HepG2 (cell line): Measurements from ENCODE around the gene TEAD3. TPM values are rescaled to one million over a fixed set of nuclear protein-coding genes. Genes with fewer than 3 reads are reported as not detected.

Experiments used
- ATAC-seq: fragments of 200-7000 bp; cut with Tn5 transposase; 3 replicates; pipeline ENCODE4 v1.9.1; 2020; ENCODE audit warnings: mild to moderate bottlenecking, moderate library complexity
- BruUV-seq: library from RNA; stranded (reverse); fragments of 400-500 nt; replicated peaks from 2 replicates; lab custom pipeline; 2021; lab: Mats Ljungman, UMichigan
- CTCF ChIA-PET: fragments of 300-600 bp; formaldehyde crosslinking; extraction: SDS; loops from one replicate; lab custom pipeline; 2021; ENCODE audit warnings: low total read pairs, inconsistent platforms, low intra/inter-chr PET ratio; lab: Yijun Ruan, JAX
- POLR2A ChIA-PET: fragments of 350-600 bp; sonication (Branson Sonifier 250); formaldehyde crosslinking; loops from one replicate; lab custom pipeline; 2020; ENCODE audit warnings: antibody characterized with exemption, inconsistent platforms; lab: Yijun Ruan, JAX
- DNase-seq: peaks from one replicate; pipeline ENCODE4 v3.0.0-alpha.2; 2015; ENCODE audit warnings: low spot score
- FAIRE-seq: peaks from 3 replicates; lab custom pipeline; 2011; peaks lifted over from hg19 to GRCh38; lab: Jason Lieb, UNC
- H2AFZ ChIP-seq: one replicate; pipeline ENCODE4 v1.6.1; 2011; ENCODE audit warnings: low read length, inconsistent platforms
- H3K27ac ChIP-seq: fragments of 300-600 bp; 3 replicates; pipeline ENCODE4 v1.8.0; 2011; ENCODE audit warnings: mixed run types, mild to moderate bottlenecking, mixed read lengths, low read length, inconsistent platforms; ENCODE audit not compliant: insufficient read depth; ENCODE audit errors: extremely low read length
- H3K27me3 ChIP-seq, 2 experiments: fragments of 200-600 bp in 1 of 2; 2 replicates in 1 of 2; 3 replicates in 1 of 2; pipeline versions ENCODE4 v1.6.0 to v1.8.0; 2011; ENCODE audit warnings: low read length in 2 of 2, mild to moderate bottlenecking in 2 of 2, moderate library complexity in 2 of 2, inconsistent platforms in 1 of 2; ENCODE audit not compliant: insufficient read depth in 2 of 2, control insufficient read depth in 1 of 2
- H3K36me3 ChIP-seq, 2 experiments: fragments of 200-600 bp in 1 of 2; replicated peaks in 1 of 2; 2 replicates in 1 of 2; 3 replicates in 1 of 2; pipeline versions ENCODE4 v1.5.1 to v1.8.0; 2011; ENCODE audit warnings: low read length in 2 of 2, inconsistent platforms in 1 of 2; ENCODE audit not compliant: insufficient read depth in 2 of 2, control insufficient read depth in 1 of 2
- H3K4me1 ChIP-seq: 2 replicates; pipeline ENCODE4 v1.5.1; 2012; ENCODE audit warnings: low read length, inconsistent platforms; ENCODE audit not compliant: insufficient read depth
- H3K4me2 ChIP-seq: 2 replicates; pipeline ENCODE4 v1.6.0; 2011; ENCODE audit warnings: low read depth, low read length, inconsistent platforms
- H3K4me3 ChIP-seq, 3 experiments: fragments of 200-600 bp in 1 of 3; sonication (generic), shearing (Covaris generic) in 1 of 3; replicated peaks in 1 of 3; 2 replicates each; pipeline ENCODE4 v1.5.1; 2011 to 2016; ENCODE audit warnings: low read length in 3 of 3, inconsistent platforms in 2 of 3, low read depth in 2 of 3, mild to moderate bottlenecking in 2 of 3, control low read depth in 1 of 3, mixed read lengths in 1 of 3; ENCODE audit not compliant: insufficient read depth in 1 of 3
- H3K79me2 ChIP-seq: one replicate; pipeline ENCODE4 v1.6.1; 2011; ENCODE audit warnings: low read length, inconsistent platforms; ENCODE audit not compliant: insufficient read depth
- H3K9ac ChIP-seq: 2 replicates; pipeline ENCODE4 v1.6.0; 2011; ENCODE audit warnings: mild to moderate bottlenecking, low read depth, low read length, inconsistent platforms; ENCODE audit not compliant: insufficient read depth
- H3K9me3 ChIP-seq: 2 replicates; pipeline ENCODE4 v1.5.1; 2012; ENCODE audit warnings: mild to moderate bottlenecking, low read length
- H4K20me1 ChIP-seq: 2 replicates; pipeline ENCODE4 v1.6.0; 2011; ENCODE audit warnings: inconsistent platforms, mild to moderate bottlenecking, low read length, moderate library complexity; ENCODE audit not compliant: insufficient read depth
- CHD4 ChIP-seq: fragments of 200-600 bp; sonication (generic); IDR thresholded peaks from 2 replicates; pipeline ENCODE4 v1.7.0; 2017; ENCODE audit warnings: mild to moderate bottlenecking, low read length, borderline replicate concordance
- GTF3A ChIP-seq: sonication (generic); formaldehyde crosslinking; conservative IDR thresholded peaks from 2 replicates; pipeline ENCODE4 v1.4.0; 2020; ENCODE audit warnings: mild to moderate bottlenecking, missing genetic modification reagents
- HOMEZ ChIP-seq: IDR thresholded peaks from 2 replicates; pipeline ENCODE4 v1.6.1; 2016; ENCODE audit warnings: low read depth
- YEATS2 ChIP-seq: sonication (generic); formaldehyde crosslinking; IDR thresholded peaks from 2 replicates; pipeline ENCODE4 v1.4.0; 2020; ENCODE audit warnings: missing genetic modification reagents, borderline replicate concordance
- ZNF629 ChIP-seq: sonication (generic); formaldehyde crosslinking; conservative IDR thresholded peaks from 2 replicates; pipeline ENCODE4 v1.5.0; 2020; ENCODE audit warnings: missing genetic modification reagents
- WGBS: methylation state at CpG from one replicate; pipeline ENCODE4 v1.1.6; 2017; ENCODE audit warnings: low lambda C conversion rate; 5-methylcytosine and 5-hydroxymethylcytosine counted together
- in situ Hi-C: cut with HindIII; loops from 2 replicates; pipeline ENCODE4 v1.10.0; 2017; ENCODE audit warnings: low pct_unique_long_range_greater_than_20kb; ENCODE audit not compliant: extremely low pct_ligation_motif_present
- intact Hi-C: fragments of 100-400 bp; cut with micrococcal nuclease; formaldehyde crosslinking; loops from one replicate; pipeline ENCODE4 v1.10.0; 2022; ENCODE audit not compliant: unreplicated experiment
- polyA plus RNA-seq, 8 experiments: library from polyadenylated mRNA; depleted of rRNA in 3 of 8; stranded (reverse) in 7 of 8; unstranded in 1 of 8; fragments of >200 nt; fragmentation: Illumina TruSeq in 4 of 8; extraction: Trizol in 4 of 8; gene quantifications; 2 replicates each; pipeline versions ENCODE4 v1.2.1 to v1.2.3, GENCODE V29; 2011 to 2016; ENCODE audit warnings: low read depth in 4 of 8, missing spikeins in 1 of 8, mixed read lengths in 1 of 8; ENCODE audit not compliant: insufficient read depth in 1 of 8
- total RNA-seq, 5 experiments: library from RNA; depleted of rRNA; stranded (reverse); fragments of >200 nt; fragmentation: Illumina TruSeq; extraction: Trizol; gene quantifications; 2 replicates each; pipeline ENCODE4 v1.2.3, GENCODE V29; 2016; ENCODE audit warnings: low read depth in 1 of 5

Gene TEAD3
- total and polyA plus RNA-seq, 2 of the 13 experiments (the other 11 are each of a cell fraction or from before 2014, with no cell fraction given) = 15.1 to 16.5 TPM

- TF ChIP-seq HOMEZ (CRISPR knock-in tag) = no peak
These were observed 10.3 kb upstream of the TEAD3 start (continued) for GRCh38 chr6:35507221-35507620.

DNA sequence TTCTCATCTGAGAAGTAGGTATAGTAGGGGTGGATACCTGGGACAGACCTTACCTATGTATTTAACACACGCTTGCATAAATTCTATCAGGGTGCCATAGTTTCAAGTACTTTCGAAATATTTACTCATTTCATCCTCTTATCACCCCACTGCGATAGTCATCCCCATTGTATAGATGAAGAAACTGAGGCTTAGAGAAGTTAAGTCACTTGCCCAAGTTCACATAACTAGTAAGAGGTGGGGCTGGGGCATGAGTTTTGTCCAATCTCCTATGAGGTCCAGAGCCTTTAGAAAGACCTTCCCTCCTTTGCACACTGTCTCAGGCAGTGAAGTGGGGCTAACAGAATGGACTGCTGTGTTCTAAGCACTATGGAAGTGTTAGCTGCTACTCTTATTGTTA is 9.7 kb upstream of the TEAD3 start:
- Histone ChIP-seq H4K20me1 (no peaks in the 10 kb centered on the region), H2AFZ (no peak overlapping the region), H3K79me2 (no peaks in the 10 kb centered on the region), H3K27me3 (peaks cover 11 to 70% of the 10 kb centered on the region in 2 experiments), H3K27ac (no peak overlapping the region), H3K36me3 (no peaks in the 10 kb centered on the region), H3K9me3 (no peaks in the 10 kb centered on the region), H3K4me3 (peak overlapping the region in 1 of 3 experiments; percentile 68; a peak in 2 of 6 replicates), H3K4me2 (peak overlapping the region; percentile 75), H3K9ac (no peak overlapping the region), H3K4me1 (peaks cover 25% of the 10 kb centered on the region)
- no peak for TF ChIP-seq YEATS2 (CRISPR knock-in tag)
- peak; percentile 70; the same call in 1 of the 2 replicates for TF ChIP-seq CHD4
- peak; percentile 88 for TF ChIP-seq ZNF629
- no peak for TF ChIP-seq GTF3A (CRISPR knock-in tag)
- ChIA-PET CTCF (no interaction called here), POLR2A (interaction anchor here (2.7 kb wide), 1 partner anchor 10 kb away, joined by 10 read pairs; the partner anchor contains the start of gene TEAD3)
- FAIRE-seq (no peak), DNase-seq (no peak), ATAC-seq (no peak)
- BruUV-seq = no TSS peak
- in situ Hi-C loops (no loop called here), intact Hi-C loops (no loop called here)
- WGBS = 29% methylated on average over 3 of the region's 3 CpGs
